Esophagus muscularis mucosa (tissue), 4 donors: Measurements from ENCODE around the gene IL6R. TPM values are rescaled to one million over a fixed set of nuclear protein-coding genes. Genes with fewer than 3 reads are reported as not detected.
A peak's percentile ranks its signal among the peaks of the same experiment; 100 is the strongest.

ENCODE experiments used
- DNase-seq: peaks from one replicate; pipeline ENCODE4 v3.0.0-alpha.2; 2017; ENCODE audit errors: extremely low spot score
- H3K27ac ChIP-seq, 4 donors: fragments of 200-600 bp; sonication (generic); replicated peaks in 1 of 4; 1 replicate in 3 of 4; 2 replicates in 1 of 4; pipeline ENCODE4 v1.5.1; 2016 to 2019; ENCODE audit warnings: mild to moderate bottlenecking in 1 of 4
- H3K27me3 ChIP-seq, 4 donors: fragments of 200-600 bp; sonication (generic); one replicate each; pipeline versions ENCODE4 v1.5.1 to v1.6.0; 2016 to 2019
- H3K36me3 ChIP-seq, 4 donors: fragments of 200-600 bp; sonication (generic); one replicate each; pipeline ENCODE4 v1.5.1; 2016 to 2019
- H3K4me1 ChIP-seq, 4 donors: fragments of 200-600 bp; sonication (generic); one replicate each; pipeline ENCODE4 v1.5.1; 2016 to 2019
- H3K4me3 ChIP-seq, 4 donors: fragments of 200-600 bp; sonication (generic); 1 replicate in 2 of 4; 2 replicates in 2 of 4; pipeline ENCODE4 v1.5.1; 2016 to 2019; ENCODE audit warnings: mild to moderate bottlenecking in 4 of 4, moderate library complexity in 1 of 4
- H3K9me3 ChIP-seq, 4 donors: fragments of 200-600 bp; sonication (generic); 1 replicate in 3 of 4; 2 replicates in 1 of 4; pipeline ENCODE4 v1.5.1; 2016 to 2019
- CTCF ChIP-seq, 3 experiments: fragments of 200-600 bp in 2 of 3; fragments of 450-650 bp in 1 of 3; sonication (generic) in 2 of 3; IDR thresholded peaks; one replicate each; pipeline ENCODE4 v1.5.1; 2017 to 2019; ENCODE audit warnings: antibody characterized with exemption in 3 of 3, mild to moderate bottlenecking in 2 of 3, moderate library complexity in 1 of 3
- EP300 ChIP-seq: sonication (generic); formaldehyde crosslinking; IDR thresholded peaks from one replicate; pipeline ENCODE4 v1.6.1; 2017; ENCODE audit warnings: antibody characterized with exemption
- POLR2A ChIP-seq: fragments of 450-650 bp; IDR thresholded peaks from one replicate; pipeline ENCODE4 v1.6.1; 2017; ENCODE audit warnings: antibody characterized with exemption, moderate library complexity, mild to moderate bottlenecking, low read depth
- POLR2AphosphoS5 ChIP-seq, 2 donors: sonication (generic); formaldehyde crosslinking; IDR thresholded peaks; one replicate each; pipeline ENCODE4 v1.6.1; 2017; ENCODE audit warnings: antibody characterized with exemption in 2 of 2
- WGBS: methylation state at CpG from one replicate; pipeline ENCODE4 v1.1.5; 2018; 5-methylcytosine and 5-hydroxymethylcytosine counted together
- intact Hi-C: fragments of 100-400 bp; cut with DNase I; formaldehyde crosslinking; loops from one replicate; pipeline ENCODE4 v1.15.1; 2023
- total RNA-seq, 4 donors: library from RNA; depleted of rRNA; stranded (reverse); fragments of >200 nt; gene quantifications; one replicate each; pipeline versions ENCODE4 v1.1.0 to v1.2.1, GENCODE V29; 2016

IL6R gene
- total RNA-seq, 4 donors from 2014 or later, result 44.4 to 61.1 (median 54.9) TPM

GRCh38 chr1:154441241-154441888, 36.2 kb downstream of the IL6R start:
- Histone ChIP-seq H3K4me3 (no peak overlapping the region), H3K27ac (peak overlapping the region; percentile 85 to 90 (median 88)), H3K36me3 (peaks cover 1 to 51% (median 28%) of the 10 kb centered on the region in 4 donors), H3K4me1 (peaks cover 13 to 99% (median 97%) of the 10 kb centered on the region in 4 donors), H3K27me3 (no peaks in the 10 kb centered on the region), H3K9me3 (no peaks in the 10 kb centered on the region)
- no peak for TF ChIP-seq POLR2AphosphoS5 (IDR thresholded peaks at IDR 0.05)
- no peak for TF ChIP-seq CTCF (IDR thresholded peaks at IDR 0.05)
- TF ChIP-seq POLR2A, result no peak
- no peak for TF ChIP-seq EP300
- DNase-seq, result no peak
- intact Hi-C loops, result no loop called here
- WGBS, result 89% methylated on average over 8 of the region's 8 CpGs

GRCh38 chr1:154442006-154442740, 37.0 kb downstream of the IL6R start:
- H3K4me1 ChIP-seq, result peaks cover 13 to 99% (median 97%) of the 10 kb centered on the region in 4 donors
- no peak overlapping the region for H3K4me3 ChIP-seq
- H3K27ac ChIP-seq, result peak overlapping the region; percentile 85 to 90 (median 88)
- no peaks in the 10 kb centered on the region for H3K9me3 ChIP-seq
- DNase-seq, result no peak
- intact Hi-C loops, result no loop called here
- H3K36me3 ChIP-seq, result peaks cover 0 to 48% (median 31%) of the 10 kb centered on the region in 4 donors
- no peaks in the 10 kb centered on the region for H3K27me3 ChIP-seq
- no peak for TF ChIP-seq EP300
- peak in 2 of 3 experiments; percentile 23 to 36 for TF ChIP-seq CTCF (IDR thresholded peaks at IDR 0.05)
- WGBS, result 69% methylated on average over 13 of the region's 13 CpGs

GRCh38 chr1:154443274-154444013, 38.3 kb downstream of the IL6R start:
- H3K4me3 ChIP-seq, result no peak overlapping the region
- H3K27ac ChIP-seq, result peak overlapping the region; percentile 85 to 90 (median 88)
- no peak for TF ChIP-seq CTCF (IDR thresholded peaks at IDR 0.05)
- TF ChIP-seq EP300, result no peak
- TF ChIP-seq POLR2A, result no peak
- H3K4me1 ChIP-seq, result peaks cover 13 to 99% (median 97%) of the 10 kb centered on the region in 4 donors
- H3K27me3 ChIP-seq, result no peaks in the 10 kb centered on the region
- H3K9me3 ChIP-seq, result no peaks in the 10 kb centered on the region
- no peak for DNase-seq
- 64% methylated on average over 5 of the region's 8 CpGs for WGBS
- intact Hi-C loops, result no loop called here
- peaks cover 0 to 48% (median 38%) of the 10 kb centered on the region in 4 donors for H3K36me3 ChIP-seq

- 62% methylated on average over 4 of the region's 7 CpGs for WGBS
- Histone ChIP-seq H3K27ac (peak overlapping the region; percentile 85 to 90 (median 88)), H3K27me3 (no peaks in the 10 kb centered on the region), H3K9me3 (no peaks in the 10 kb centered on the region), H3K4me3 (no peak overlapping the region), H3K36me3 (peaks cover 10 to 63% (median 47%) of the 10 kb centered on the region in 4 donors), H3K4me1 (peaks cover 13 to 93% (median 89%) of the 10 kb centered on the region in 4 donors)
- DNase-seq, result no peak
- intact Hi-C loops, result loop anchor here (5.0 kb wide), 1 partner anchor 38 kb away; the partner anchor contains the start of gene IL6R
- TF ChIP-seq EP300, result no peak
- TF ChIP-seq CTCF (IDR thresholded peaks at IDR 0.05), result no peak
- TF ChIP-seq POLR2AphosphoS5 (IDR thresholded peaks at IDR 0.05), result no peak
- no peak for TF ChIP-seq POLR2A
Observed at GRCh38 chr1:154445040-154445472, 39.9 kb downstream of the IL6R start.
